HCT116 (cell line): ENCODE results near the gene NDOR1. TPM values are rescaled to one million over a fixed set of nuclear protein-coding genes. Genes with fewer than 3 reads are reported as not detected.

Source experiments
- ATAC-seq: fragments of 200-7000 bp; cut with Tn5 transposase; 2 replicates; pipeline ENCODE4 v1.9.1; 2020; ENCODE audit warnings: mild to moderate bottlenecking, moderate library complexity
- BruUV-seq: library from RNA; stranded (reverse); fragments of 400-500 nt; replicated peaks from 2 replicates; lab custom pipeline; 2021; lab: Mats Ljungman, UMichigan
- CTCF ChIA-PET: fragments of 300-600 bp; sonication (Branson Sonifier 250); formaldehyde crosslinking; loops from one replicate; lab custom pipeline; 2021; ENCODE audit warnings: antibody characterized with exemption; lab: Charles Lee
- POLR2A ChIA-PET: fragments of 300-600, 350-600 bp; sonication (Branson Sonifier 250); formaldehyde crosslinking; loops from one replicate; lab custom pipeline; 2021; ENCODE audit warnings: antibody characterized with exemption; lab: Charles Lee
- RAD21 ChIA-PET, 2 experiments: fragments of 300-600 bp; sonication (Branson Sonifier 250); formaldehyde crosslinking; loops; one replicate each; lab custom pipeline; 2023; ENCODE audit warnings: low total read pairs in 2 of 2; ENCODE audit not compliant: uncharacterized antibody in 2 of 2, unreplicated experiment in 2 of 2, low non-redundant PET in 1 of 2; lab: Charles Lee
- DNase-seq: peaks from one replicate; pipeline ENCODE4 v3.0.0-alpha.2; 2010; ENCODE audit warnings: low read depth, low spot score
- H2AFZ ChIP-seq: fragments of 200-600 bp; shearing (Covaris generic), sonication (generic); 2 replicates; pipeline ENCODE4 v1.6.1; 2017; ENCODE audit warnings: low read depth, mixed run types, mixed read lengths, antibody characterized with exemption, low read length; ENCODE audit not compliant: poor library complexity, severe bottlenecking
- H3K27ac ChIP-seq: 2 replicates; pipeline ENCODE4 v1.5.1; 2012; ENCODE audit warnings: low read depth, low read length
- H3K27me3 ChIP-seq: fragments of 200-600 bp; sonication (generic); 2 replicates; pipeline ENCODE4 v1.6.1; 2016; ENCODE audit warnings: mixed run types, low read length, mixed read lengths; ENCODE audit not compliant: insufficient read depth
- H3K36me3 ChIP-seq, 2 experiments: fragments of 200-500 bp in 1 of 2; fragments of 200-600 bp in 1 of 2; sonication (Bioruptor generic) in 1 of 2; sonication (generic) in 1 of 2; 2 replicates each; pipeline versions ENCODE4 v1.5.1 to v1.6.1; 2014 to 2016; ENCODE audit warnings: low read length in 2 of 2, inconsistent platforms in 1 of 2, mixed read lengths in 1 of 2, mixed run types in 1 of 2; ENCODE audit not compliant: insufficient read depth in 2 of 2, control insufficient read depth in 1 of 2
- H3K4me1 ChIP-seq, 2 experiments: fragments of 200-600 bp in 1 of 2; sonication (generic) in 1 of 2; 2 replicates each; pipeline versions ENCODE4 v1.5.1 to v1.6.1; 2012 to 2017; ENCODE audit warnings: low read length in 2 of 2, inconsistent platforms in 1 of 2, mild to moderate bottlenecking in 1 of 2, mixed read lengths in 1 of 2, mixed run types in 1 of 2, moderate library complexity in 1 of 2; ENCODE audit not compliant: insufficient read depth in 2 of 2, control insufficient read depth in 1 of 2
- H3K4me2 ChIP-seq: fragments of 200-600 bp; sonication (generic); 2 replicates; pipeline ENCODE4 v1.6.1; 2017; ENCODE audit warnings: mixed run types, low read length, mixed read lengths
- H3K4me3 ChIP-seq, 2 experiments: fragments of 200-600 bp in 1 of 2; sonication (generic) in 1 of 2; replicated peaks in 1 of 2; 2 replicates each; pipeline ENCODE4 v1.5.1; 2011 to 2016; ENCODE audit warnings: low read length in 2 of 2, control low read depth in 1 of 2, low read depth in 1 of 2, mild to moderate bottlenecking in 1 of 2, mixed read lengths in 1 of 2, mixed run types in 1 of 2
- H3K79me2 ChIP-seq: fragments of 200-600 bp; sonication (generic); 2 replicates; pipeline ENCODE4 v1.6.1; 2017; ENCODE audit warnings: mild to moderate bottlenecking, mixed run types, low read length, moderate library complexity, mixed read lengths; ENCODE audit not compliant: insufficient read depth
- H3K9ac ChIP-seq: fragments of 200-600 bp; sonication (generic); 2 replicates; pipeline ENCODE4 v1.6.1; 2016; ENCODE audit warnings: low read length, mixed read lengths
- H3K9me2 ChIP-seq: fragments of 200-600 bp; sonication (generic), shearing (Covaris generic); 2 replicates; pipeline ENCODE4 v1.6.1; 2017; ENCODE audit warnings: mixed run types, mild to moderate bottlenecking, moderate library complexity; ENCODE audit not compliant: insufficient read depth
- H3K9me3 ChIP-seq, 2 experiments: fragments of 200-500 bp in 1 of 2; fragments of 200-600 bp in 1 of 2; sonication (Bioruptor generic) in 1 of 2; sonication (generic) in 1 of 2; 2 replicates each; pipeline ENCODE4 v1.6.1; 2014 to 2017; ENCODE audit warnings: low read length in 2 of 2, mixed read lengths in 2 of 2, inconsistent platforms in 1 of 2, low read depth in 1 of 2, mild to moderate bottlenecking in 1 of 2, mixed run types in 1 of 2, moderate library complexity in 1 of 2; ENCODE audit not compliant: control insufficient read depth in 1 of 2, insufficient read depth in 1 of 2
- H4K20me1 ChIP-seq: fragments of 200-600 bp; sonication (generic), shearing (Covaris generic); 2 replicates; pipeline ENCODE4 v1.6.1; 2017; ENCODE audit warnings: mixed run types, mild to moderate bottlenecking, moderate library complexity; ENCODE audit not compliant: insufficient read depth
- CBX3 ChIP-seq: IDR thresholded peaks from 2 replicates; pipeline ENCODE4 v1.6.1; 2012; ENCODE audit warnings: low read depth
- CEBPB ChIP-seq: IDR thresholded peaks from 2 replicates; pipeline ENCODE4 v1.6.1; 2012; ENCODE audit warnings: low read depth
- ELF1 ChIP-seq: IDR thresholded peaks from 2 replicates; pipeline ENCODE4 v1.6.1; 2012; ENCODE audit warnings: low read depth, borderline replicate concordance
- EZH2 ChIP-seq: fragments of 200-600 bp; sonication (generic); IDR thresholded peaks from 2 replicates; pipeline ENCODE4 v1.6.1; 2017; ENCODE audit warnings: antibody characterized with exemption, mixed run types
- EZH2phosphoT487 ChIP-seq: fragments of 200-600 bp; IDR thresholded peaks from 2 replicates; pipeline ENCODE4 v1.6.1; 2018; ENCODE audit warnings: antibody characterized with exemption, borderline replicate concordance
- FOSL1 ChIP-seq: IDR thresholded peaks from 2 replicates; pipeline ENCODE4 v1.6.1; 2012; ENCODE audit warnings: low read depth
- JUND ChIP-seq: IDR thresholded peaks from 2 replicates; pipeline ENCODE4 v1.6.1; 2012
- POLR2A ChIP-seq: IDR thresholded peaks from 2 replicates; pipeline ENCODE4 v1.7.0; 2011; ENCODE audit warnings: borderline replicate concordance; ENCODE audit not compliant: insufficient read depth, insufficient read length; ENCODE audit errors: extremely low read depth
- SIN3A ChIP-seq: IDR thresholded peaks from 2 replicates; pipeline ENCODE4 v1.6.1; 2012; ENCODE audit warnings: low read depth
- SP1 ChIP-seq: IDR thresholded peaks from 2 replicates; pipeline ENCODE4 v1.6.1; 2012; ENCODE audit warnings: low read depth
- YY1 ChIP-seq: IDR thresholded peaks from 2 replicates; pipeline ENCODE4 v1.6.1; 2011; ENCODE audit warnings: low read length, low read depth, moderate library complexity, mild to moderate bottlenecking; ENCODE audit not compliant: insufficient replicate concordance; ENCODE audit errors: extremely low read depth
- ZFX ChIP-seq: fragments of 450-650 bp; IDR thresholded peaks from 2 replicates; pipeline ENCODE4 v1.6.1; 2017
- ZNF274 ChIP-seq: fragments of 200-500 bp; sonication (Bioruptor generic); IDR thresholded peaks from 2 replicates; pipeline ENCODE4 v1.6.1; 2014; ENCODE audit warnings: mild to moderate bottlenecking, low read depth, low read length, inconsistent platforms
- intact Hi-C: fragments of 100-400 bp; cut with micrococcal nuclease; formaldehyde crosslinking; loops from 2 replicates; pipeline ENCODE4 v1.10.0; 2022
- total RNA-seq: library from RNA; stranded (reverse); gene quantifications from one replicate; pipeline ENCODE4 v1.2.1, GENCODE V29; 2021; ENCODE audit not compliant: unreplicated experiment
- TF ChIP-seq, protein P1 (sequence below): IDR thresholded peaks from 2 replicates; pipeline ENCODE4 v1.6.1; 2012
- TF ChIP-seq, protein P2 (sequence below): IDR thresholded peaks from 2 replicates; pipeline ENCODE4 v1.6.1; 2011; ENCODE audit warnings: mild to moderate bottlenecking, low read length, moderate library complexity; ENCODE audit not compliant: insufficient replicate concordance; ENCODE audit errors: extremely low read depth

NDOR1 gene
- total RNA-seq, 1 experiment from 2014 or later, result 28.4 TPM

- DNase-seq, result no peak
- Histone ChIP-seq H3K27ac (no peak overlapping the region), H3K4me1 (no peaks in the 10 kb centered on the region), H3K9me3 (no peaks in the 10 kb centered on the region), H3K36me3 (peaks cover 14 to 27% of the 10 kb centered on the region in 2 experiments; a peak in 3 of 4 replicates), H3K9me2 (no peaks in the 10 kb centered on the region), H3K79me2 (peaks cover 9% of the 10 kb centered on the region; the same call in 1 of the 2 replicates), H2AFZ (no peak overlapping the region), H4K20me1 (no peaks in the 10 kb centered on the region), H3K9ac (no peak overlapping the region), H3K4me3 (no peak overlapping the region), H3K4me2 (no peak overlapping the region), H3K27me3 (no peaks in the 10 kb centered on the region)
- ChIA-PET CTCF (no interaction called here), POLR2A (interaction anchor here (0.6 kb wide), 1 partner anchor 101 kb away, joined by 3 read pairs; no protein-coding TSS in a partner anchor), RAD21 (no interaction called here)
- intact Hi-C loops, result no loop called here
- no peak for TF ChIP-seq ELF1
- no peak for TF ChIP-seq JUND
- no peak for TF ChIP-seq ZFX
- ATAC-seq, result no peak
- BruUV-seq, result no TSS peak
Measured at GRCh38 chr9:137264067-137264466, 58.6 kb downstream of the NDOR1 start.

GRCh38 chr9:137265496-137266161 lies 60.1 kb downstream of the NDOR1 start:
- intact Hi-C loops, result no loop called here
- H3K4me3 ChIP-seq, result no peak overlapping the region
- no TSS peak for BruUV-seq

More at GRCh38 chr9:137265496-137266161, 60.1 kb downstream of the NDOR1 start:
- no peaks in the 10 kb centered on the region for H3K9me2 ChIP-seq
- no peak for TF ChIP-seq JUND
- no peak for TF ChIP-seq ELF1
- TF ChIP-seq CBX3, result no peak
- TF ChIP-seq EZH2phosphoT487, result no peak
- TF ChIP-seq POLR2A, result no peak
- TF ChIP-seq YY1, result no peak
- no peak for TF ChIP-seq SIN3A
- TF ChIP-seq FOSL1, result no peak
- no peak for TF ChIP-seq CEBPB
- TF ChIP-seq, protein P1, sequence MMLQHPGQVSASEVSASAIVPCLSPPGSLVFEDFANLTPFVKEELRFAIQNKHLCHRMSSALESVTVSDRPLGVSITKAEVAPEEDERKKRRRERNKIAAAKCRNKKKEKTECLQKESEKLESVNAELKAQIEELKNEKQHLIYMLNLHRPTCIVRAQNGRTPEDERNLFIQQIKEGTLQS, result no peak
- TF ChIP-seq ZNF274, result no peak
- no peak for TF ChIP-seq ZFX
- no peak for TF ChIP-seq SP1
- TF ChIP-seq, protein P2, sequence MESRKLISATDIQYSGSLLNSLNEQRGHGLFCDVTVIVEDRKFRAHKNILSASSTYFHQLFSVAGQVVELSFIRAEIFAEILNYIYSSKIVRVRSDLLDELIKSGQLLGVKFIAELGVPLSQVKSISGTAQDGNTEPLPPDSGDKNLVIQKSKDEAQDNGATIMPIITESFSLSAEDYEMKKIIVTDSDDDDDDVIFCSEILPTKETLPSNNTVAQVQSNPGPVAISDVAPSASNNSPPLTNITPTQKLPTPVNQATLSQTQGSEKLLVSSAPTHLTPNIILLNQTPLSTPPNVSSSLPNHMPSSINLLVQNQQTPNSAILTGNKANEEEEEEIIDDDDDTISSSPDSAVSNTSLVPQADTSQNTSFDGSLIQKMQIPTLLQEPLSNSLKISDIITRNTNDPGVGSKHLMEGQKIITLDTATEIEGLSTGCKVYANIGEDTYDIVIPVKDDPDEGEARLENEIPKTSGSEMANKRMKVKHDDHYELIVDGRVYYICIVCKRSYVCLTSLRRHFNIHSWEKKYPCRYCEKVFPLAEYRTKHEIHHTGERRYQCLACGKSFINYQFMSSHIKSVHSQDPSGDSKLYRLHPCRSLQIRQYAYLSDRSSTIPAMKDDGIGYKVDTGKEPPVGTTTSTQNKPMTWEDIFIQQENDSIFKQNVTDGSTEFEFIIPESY, result no peak
- TF ChIP-seq EZH2, result no peak
- TF ChIP-seq, all 23 proteins: peak for 0
- H3K27ac ChIP-seq, result no peak overlapping the region
- peaks cover 12 to 29% of the 10 kb centered on the region in 2 experiments; a peak in 3 of 4 replicates for H3K36me3 ChIP-seq
- ATAC-seq, result no peak
- CTCF ChIA-PET, result no interaction called here
- no peak overlapping the region for H3K4me2 ChIP-seq
- no peak overlapping the region for H2AFZ ChIP-seq
- peaks cover 6% of the 10 kb centered on the region; the same call in 1 of the 2 replicates for H3K79me2 ChIP-seq
- H4K20me1 ChIP-seq, result no peaks in the 10 kb centered on the region
- no peaks in the 10 kb centered on the region for H3K9me3 ChIP-seq
- H3K9ac ChIP-seq, result no peak overlapping the region
- RAD21 ChIA-PET, result no interaction called here
- POLR2A ChIA-PET, result interaction anchor here (1.3 kb wide), 1 partner anchor 11 kb away, joined by 4 read pairs; the partner anchor contains the start of gene TOR4A
- no peak for DNase-seq
- H3K27me3 ChIP-seq, result no peaks in the 10 kb centered on the region
- H3K4me1 ChIP-seq, result no peaks in the 10 kb centered on the region
